Measurements from ENCODE around the gene VCAN. TPM values are rescaled to one million over a fixed set of nuclear protein-coding genes. Genes with fewer than 3 reads are reported as not detected.

The VCAN gene
- total and polyA plus RNA-seq, 2 of the 8 experiments (the other 6 are each of a cell fraction or from before 2014, with no cell fraction given), result 146 to 404 TPM

GRCh38 chr5:83473346-83474160 is 2.0 kb downstream of the VCAN start (continued):
- TF ChIP-seq BRCA1 (IDR thresholded peaks at IDR 0.05; ENCODE audit: low read depth, low read length), result no peak
- TF ChIP-seq TAF7 (optimal IDR thresholded peaks at IDR 0.05; ENCODE audit: borderline replicate concordance, low read depth, low read length), result peak; percentile 90
- TF ChIP-seq TEAD4 (IDR thresholded peaks at IDR 0.05; ENCODE audit: low read depth, low read length), result no peak
- TF ChIP-seq FOSL1 (IDR thresholded peaks at IDR 0.05; ENCODE audit: insufficient read depth, low read depth, low read length), result no peak
- no peak for TF ChIP-seq CBX5 (IDR thresholded peaks at IDR 0.05; ENCODE audit: low read depth, low read length)
- 0 out of 2 replicates have a peak, but pooled peaks have one; percentile 37 for TF ChIP-seq EGR1 (IDR thresholded peaks at IDR 0.05; ENCODE audit: borderline replicate concordance, low read depth, low read length)
- no peak for TF ChIP-seq ATF3 (IDR thresholded peaks at IDR 0.05; ENCODE audit: insufficient read depth, low read depth, low read length)
- TF ChIP-seq BACH1 (IDR thresholded peaks at IDR 0.05; ENCODE audit: low read length), result no peak
- TF ChIP-seq KDM5A (IDR thresholded peaks at IDR 0.05; ENCODE audit: low read length), result peak; percentile 63; the same call in 1 of the 2 replicates
- no peak for TF ChIP-seq CHD7 (IDR thresholded peaks at IDR 0.05; ENCODE audit: insufficient replicate concordance, low read length)

Data from H1 (cell line).